ENCODE data around the gene JAZF1. TPM values are rescaled to one million over a fixed set of nuclear protein-coding genes. Genes with fewer than 3 reads are reported as not detected.

Gene JAZF1
- total and polyA plus RNA-seq, 2 of the 8 experiments (the other 6 are each of a cell fraction or from before 2014, with no cell fraction given) = 2.6 to 21.8 TPM

DNA sequence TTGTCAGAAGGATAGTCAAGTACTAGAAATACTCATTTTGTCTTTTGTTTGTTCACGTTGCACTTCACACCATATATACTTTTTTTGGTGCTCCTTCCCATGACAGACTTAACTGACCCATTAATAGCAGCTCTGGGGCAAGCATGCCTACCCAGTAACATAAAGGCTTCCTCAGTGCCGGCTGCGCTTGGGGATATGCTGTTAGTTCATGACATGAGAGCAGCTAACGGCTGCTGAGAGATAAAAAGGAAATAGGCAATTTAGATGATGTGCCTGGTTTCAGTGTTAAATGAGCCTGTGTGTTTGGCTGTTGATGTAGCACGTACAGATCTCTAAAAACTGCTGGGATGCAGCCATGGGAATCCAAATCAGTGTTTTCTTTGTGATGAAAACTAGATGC lies 354.2 kb downstream of the JAZF1 start:
- H3K18ac ChIP-seq (ENCODE audit: extremely low read depth, low read length) = no peak overlapping the region
- WGBS, 2 experiments (ENCODE audit: extremely low coverage in 1 of 2, insufficient coverage in 1 of 2, insufficient read length in 1 of 2, insufficient replicate concordance in 2 of 2, low coverage in 1 of 2, low lambda C conversion rate in 2 of 2, missing lambda C conversion rate in 1 of 2) = 90% methylated on average over 5 of the region's 5 CpGs; no CpG with 5 or more reads in 1 of the 2 experiments
- H2BK5ac ChIP-seq (ENCODE audit: low read depth, low read length) = no peak overlapping the region
- no peaks in the 10 kb centered on the region for H3K79me2 ChIP-seq (ENCODE audit: control insufficient read depth in 1 of 2, insufficient read depth in 2 of 2, low read length in 2 of 2)
- CTCF ChIA-PET (ENCODE audit: partially characterized antibody) = interaction anchor here (1.1 to 1.8 kb wide), 5 partner anchors 8 to 95 kb away, joined by 3 to 5 read pairs (median 4); no protein-coding TSS in a partner anchor
- H3K27me3 ChIP-seq (replicated peaks in 1 of 4; ENCODE audit: control insufficient read depth in 3 of 4, extremely low read depth in 1 of 4, insufficient read depth in 3 of 4, low read length in 3 of 4) = no peaks in the 10 kb centered on the region
- FAIRE-seq (no peak), DNase-seq (ENCODE audit: low read depth in 1 of 2, low spot score in 2 of 2) (no peak)
- no peak overlapping the region for H3K9ac ChIP-seq (replicated peaks in 1 of 4; ENCODE audit: extremely low read depth in 1 of 4, low read depth in 3 of 4, low read length in 3 of 4)
- H3K4ac ChIP-seq (replicated peaks; ENCODE audit: insufficient read length, low read depth, low read length) = no peak overlapping the region
- no peak overlapping the region for H2BK15ac ChIP-seq (ENCODE audit: low read length)
- H2BK120ac ChIP-seq (replicated peaks; ENCODE audit: low read depth, low read length) = no peak overlapping the region
- no peak overlapping the region for H3K14ac ChIP-seq (ENCODE audit: insufficient read length)
- H2BK12ac ChIP-seq (ENCODE audit: low read depth, low read length) = no peak overlapping the region
- TF ChIP-seq RNF2 (IDR thresholded peaks at IDR 0.05; ENCODE audit: borderline replicate concordance, low read depth, low read length, missing control alignments, poor library complexity, severe bottlenecking) (no peak), RBBP5 (IDR thresholded peaks at IDR 0.05; ENCODE audit: borderline replicate concordance, low read depth, low read length) (no peak), EZH2 (IDR thresholded peaks at IDR 0.05; ENCODE audit: low read depth, low read length, severe bottlenecking) (no peak), NANOG (IDR thresholded peaks at IDR 0.05; ENCODE audit: insufficient read depth, low read depth, low read length, poor library complexity, severe bottlenecking) (no peak), ASH2L (IDR thresholded peaks at IDR 0.05; ENCODE audit: low read length) (no peak), BRCA1 (IDR thresholded peaks at IDR 0.05; ENCODE audit: low read depth, low read length) (no peak), SP4 (IDR thresholded peaks at IDR 0.05; ENCODE audit: low read length) (no peak), EGR1 (IDR thresholded peaks at IDR 0.05; ENCODE audit: borderline replicate concordance, low read depth, low read length) (no peak), TBP (IDR thresholded peaks at IDR 0.05; ENCODE audit: low read depth, low read length) (no peak)
- TF ChIP-seq, protein P1, sequence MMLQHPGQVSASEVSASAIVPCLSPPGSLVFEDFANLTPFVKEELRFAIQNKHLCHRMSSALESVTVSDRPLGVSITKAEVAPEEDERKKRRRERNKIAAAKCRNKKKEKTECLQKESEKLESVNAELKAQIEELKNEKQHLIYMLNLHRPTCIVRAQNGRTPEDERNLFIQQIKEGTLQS (IDR thresholded peaks at IDR 0.05; ENCODE audit: insufficient read depth, low read depth, low read length) = no peak
- TF ChIP-seq, protein P2, sequence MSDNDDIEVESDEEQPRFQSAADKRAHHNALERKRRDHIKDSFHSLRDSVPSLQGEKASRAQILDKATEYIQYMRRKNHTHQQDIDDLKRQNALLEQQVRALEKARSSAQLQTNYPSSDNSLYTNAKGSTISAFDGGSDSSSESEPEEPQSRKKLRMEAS (IDR thresholded peaks at IDR 0.05) = no peak
- no peak overlapping the region for H3K23ac ChIP-seq (ENCODE audit: insufficient read length)
- H3K27ac ChIP-seq (ENCODE audit: low read depth, low read length) = no peak overlapping the region
- no peaks in the 10 kb centered on the region for H3K4me1 ChIP-seq (replicated peaks in 1 of 4; ENCODE audit: control insufficient read depth in 3 of 4, insufficient read depth in 4 of 4, low read length in 3 of 4)
- no peak overlapping the region for H3K56ac ChIP-seq (replicated peaks; ENCODE audit: insufficient read length, low read depth, low read length)
- H4K5ac ChIP-seq (ENCODE audit: insufficient read length, low read depth, low read length) = no peak overlapping the region
- H3K9me3 ChIP-seq (ENCODE audit: insufficient read depth in 2 of 2, low read depth in 1 of 2, low read length in 1 of 2) = no peaks in the 10 kb centered on the region
- H3K4me3 ChIP-seq (ENCODE audit: extremely low read depth in 1 of 4, insufficient read depth in 2 of 4, low read depth in 3 of 4, low read length in 4 of 4) = no peak overlapping the region
- H2AFZ ChIP-seq (ENCODE audit: low read length) = no peak overlapping the region
- H3K79me1 ChIP-seq (ENCODE audit: low read depth, low read length) = no peaks in the 10 kb centered on the region
- no peak overlapping the region for H4K91ac ChIP-seq (replicated peaks; ENCODE audit: insufficient read length, low read length)
- no peaks in the 10 kb centered on the region for H4K20me1 ChIP-seq (replicated peaks in 1 of 2; ENCODE audit: control insufficient read depth in 1 of 2, insufficient read depth in 2 of 2, low read length in 2 of 2)
- H3K23me2 ChIP-seq (ENCODE audit: low read depth, low read length) = no peaks in the 10 kb centered on the region
- POLR2A ChIA-PET (ENCODE audit: partially characterized antibody) = no interaction called here
- H2BK20ac ChIP-seq (ENCODE audit: low read length) = no peak overlapping the region
- H3K4me2 ChIP-seq (ENCODE audit: insufficient read depth in 1 of 2, low read depth in 2 of 2, low read length in 2 of 2) = no peak overlapping the region
- H2AK5ac ChIP-seq (ENCODE audit: low read depth, low read length) = no peak overlapping the region
- H4K8ac ChIP-seq (ENCODE audit: extremely low read depth, insufficient read depth, low read length) = no peak overlapping the region
- peaks cover 0 to 3% (median 0%) of the 10 kb centered on the region in 4 experiments; a peak in 1 of 8 replicates for H3K36me3 ChIP-seq (ENCODE audit: control insufficient read depth in 2 of 4, insufficient read depth in 4 of 4, low read length in 3 of 4)

Data from H1 (cell line).